ENCODE results near the gene KCND3.

The KCND3 gene

DNA sequence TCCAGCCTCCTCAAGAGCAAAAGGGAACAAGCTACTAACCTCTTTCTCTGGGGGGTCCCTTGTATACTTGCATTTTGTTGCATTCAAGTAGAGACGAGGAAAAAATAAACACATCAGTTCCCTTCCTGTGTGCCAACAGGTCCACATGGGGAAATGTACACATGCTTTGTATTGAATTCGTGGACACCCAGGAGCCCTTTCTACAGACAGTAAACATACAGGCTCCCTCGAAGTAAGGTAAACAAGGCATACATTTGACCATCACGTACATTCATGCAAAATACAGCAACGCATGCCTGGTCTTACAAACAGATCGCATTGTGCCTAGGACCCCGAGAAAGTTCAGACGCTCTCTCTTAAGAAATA, 1.1 kb downstream of the KCND3 start:
- no peak for DNase-seq

GRCh38 chr1:111987502-111987901, 2.0 kb downstream of the KCND3 start:
- DNase-seq = no peak

GRCh38 chr1:111983500-111983899, 6.0 kb downstream of the KCND3 start:
- no peak for DNase-seq

- DNase-seq = no peak
Measured at GRCh38 chr1:111982428-111982827, 7.0 kb downstream of the KCND3 start.

GRCh38 chr1:111981871-111982270, 7.6 kb downstream of the KCND3 start:
- DNase-seq = no peak

DNA sequence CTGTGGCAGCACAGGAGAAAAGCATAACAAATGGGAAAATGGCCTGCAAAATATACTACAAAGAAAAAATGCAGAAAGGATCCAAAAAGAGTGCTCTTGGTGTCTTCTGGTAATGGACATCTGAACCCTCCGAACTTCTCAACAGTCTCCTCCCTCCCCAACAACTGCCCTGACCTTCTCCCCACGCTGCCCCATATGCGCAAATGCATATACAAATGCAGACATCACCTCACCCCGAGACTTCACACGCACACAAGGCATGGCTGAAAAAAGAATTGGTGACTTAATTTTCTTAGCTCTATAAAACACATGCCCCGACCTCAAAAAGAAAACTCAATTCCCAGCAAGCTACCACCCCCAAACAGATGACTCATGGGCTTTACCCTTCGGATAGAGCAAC, 8.4 kb downstream of the KCND3 start:
- DNase-seq = no peak

DNA sequence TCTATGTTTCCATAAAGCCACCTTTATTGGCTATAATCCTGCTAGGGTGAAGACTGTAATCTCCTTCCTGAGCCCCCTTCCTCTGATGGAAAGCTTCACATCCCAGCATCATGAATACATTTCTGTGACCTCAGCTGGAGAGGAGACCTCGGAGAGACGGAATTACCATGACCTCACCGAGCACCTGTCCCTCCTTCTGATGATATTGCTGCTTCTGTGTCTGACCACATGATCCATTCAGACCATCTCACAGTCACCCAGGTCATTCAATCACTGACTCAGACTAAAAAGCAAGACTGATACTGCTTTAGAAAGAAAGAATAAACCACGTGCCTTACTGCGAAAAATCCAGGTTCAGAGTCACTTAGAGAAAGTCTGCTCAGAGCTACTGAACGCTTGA, 8.8 kb downstream of the KCND3 start:
- no peak for DNase-seq

- DNase-seq = no peak
Measured at GRCh38 chr1:111978695-111979094, 10.8 kb downstream of the KCND3 start.

GRCh38 chr1:111977378-111977777, 12.1 kb downstream of the KCND3 start:
- DNase-seq = no peak

DNA sequence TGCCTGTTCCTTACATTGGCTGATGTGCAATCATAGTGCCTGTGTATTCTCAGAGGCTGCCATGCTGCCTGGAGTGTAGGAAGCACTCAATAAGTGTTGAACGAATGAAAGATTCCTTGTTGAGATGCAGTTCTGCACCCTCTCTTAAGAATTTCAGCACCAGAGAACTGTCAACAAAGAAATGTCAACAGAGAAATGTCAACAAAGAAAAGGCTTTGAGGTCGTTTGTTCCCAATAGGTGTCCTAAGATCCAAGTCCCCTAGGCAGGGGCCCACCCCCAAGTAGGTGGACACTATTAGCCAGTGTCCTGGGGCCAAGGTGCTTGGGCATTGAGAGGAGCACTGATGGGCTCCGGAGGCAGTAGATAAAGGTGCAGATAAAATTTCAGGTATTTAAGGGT, 12.6 kb downstream of the KCND3 start:
- no peak for DNase-seq

DNA sequence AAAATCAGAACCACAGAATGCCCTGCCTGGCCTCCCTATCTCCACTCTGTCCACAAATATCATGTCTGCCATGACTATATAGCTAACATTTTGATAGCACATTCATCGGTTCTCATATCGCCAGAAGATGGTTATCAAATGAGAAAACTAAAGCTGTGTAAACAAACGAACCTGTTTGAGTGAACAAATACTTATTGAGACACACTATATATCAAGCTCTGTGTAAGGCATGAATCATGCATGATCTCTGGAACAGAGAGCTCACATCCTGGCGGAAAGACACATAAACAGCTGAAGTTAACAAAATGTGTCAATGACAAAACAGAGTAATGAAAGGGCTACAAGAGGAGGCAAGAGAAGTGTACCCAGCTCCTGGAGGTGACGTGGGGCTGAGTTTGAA, 13.1 kb downstream of the KCND3 start:
- no peak for DNase-seq

DNA sequence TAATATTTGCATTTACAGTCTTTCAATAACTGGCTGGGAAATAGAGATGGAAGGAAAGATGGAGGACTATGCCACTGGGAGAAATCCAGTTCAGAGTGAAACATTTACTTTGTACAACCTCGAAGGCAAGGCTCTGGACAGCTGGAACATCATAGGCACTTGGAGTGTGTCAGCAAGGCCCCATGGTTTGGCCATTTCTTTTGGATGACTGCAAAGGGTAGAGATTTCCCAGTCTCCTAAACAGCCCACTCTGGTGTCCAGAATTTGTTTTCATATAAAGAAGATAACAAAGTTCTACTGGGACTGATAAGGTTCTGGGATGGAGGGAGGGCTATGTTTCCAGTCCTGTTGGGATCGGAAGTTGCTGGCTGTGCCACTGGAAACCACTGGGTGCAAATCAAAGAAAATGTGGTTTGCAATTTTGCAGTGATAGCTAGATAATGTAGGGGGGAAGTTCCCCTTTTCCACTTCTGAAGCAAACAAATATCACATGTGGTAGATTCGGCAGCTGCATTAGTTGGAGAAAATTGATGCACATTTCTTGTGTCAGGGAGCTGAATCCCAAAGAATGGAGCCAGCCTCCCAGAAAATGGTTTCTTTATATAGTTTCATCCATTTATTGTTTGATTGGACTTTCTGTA, 16.2 kb downstream of the KCND3 start:
- DNase-seq = no peak

GRCh38 chr1:111971396-111971795, 18.1 kb downstream of the KCND3 start:
- no peak for DNase-seq

- no peak for DNase-seq
Measured at GRCh38 chr1:111968511-111968910, 21.0 kb downstream of the KCND3 start.

DNA sequence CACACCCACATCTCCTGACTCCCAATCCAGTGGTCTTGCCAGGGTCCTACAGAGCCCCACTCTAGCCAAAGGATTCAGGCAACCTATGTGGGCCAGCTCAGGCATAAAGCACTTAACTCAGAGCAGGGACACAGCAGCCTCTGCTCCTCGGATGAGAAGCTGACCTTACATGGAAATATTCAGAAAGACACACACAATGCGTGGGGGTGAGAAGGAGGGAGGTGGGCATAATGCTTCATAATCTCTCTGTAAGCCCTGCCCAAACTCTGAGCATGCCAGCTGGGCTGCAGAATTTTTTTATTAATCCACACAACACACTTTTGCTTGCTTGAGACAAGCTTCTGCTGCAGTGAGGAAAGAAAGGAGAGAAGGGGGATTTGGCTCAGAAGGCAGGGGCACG, 21.6 kb downstream of the KCND3 start:
- no peak for DNase-seq

GRCh38 chr1:111967067-111967690, 22.3 kb downstream of the KCND3 start:
- DNase-seq = no peak

GRCh38 chr1:111965781-111966443, 23.6 kb downstream of the KCND3 start:
- no peak for DNase-seq

GRCh38 chr1:111963985-111964738, 25.3 kb downstream of the KCND3 start:
- no peak for DNase-seq

GRCh38 chr1:111961773-111962565, 27.5 kb downstream of the KCND3 start:
- no peak for DNase-seq

- DNase-seq = no peak
Measured at GRCh38 chr1:111961016-111961415, 28.5 kb downstream of the KCND3 start.

DNA sequence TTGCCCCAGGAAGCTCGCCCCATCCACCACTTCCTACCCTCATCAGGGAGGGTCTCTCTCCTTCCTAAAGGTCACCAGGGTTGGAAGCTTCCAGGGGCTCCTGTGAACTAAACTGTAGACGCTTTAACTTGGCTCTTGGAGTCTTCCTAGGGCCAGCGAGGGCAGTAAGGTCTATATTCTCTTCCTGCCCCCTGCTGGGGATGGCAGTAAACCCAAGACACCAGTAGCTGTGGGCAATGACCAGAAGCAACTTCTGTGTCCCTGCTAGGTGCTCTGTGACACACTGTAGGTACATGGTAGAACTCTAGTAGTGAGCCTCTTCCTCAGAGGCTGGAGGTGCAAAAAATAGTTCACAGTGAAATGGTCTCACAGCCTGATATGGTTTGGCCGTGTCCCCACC, 30.0 kb downstream of the KCND3 start:
- DNase-seq = no peak

GRCh38 chr1:111958851-111959250, 30.6 kb downstream of the KCND3 start:
- DNase-seq = no peak

- no peak for DNase-seq
Measured at GRCh38 chr1:111958075-111958474, 31.4 kb downstream of the KCND3 start.
